DMS53 (cell line): Measurements from ENCODE around the gene PHF19.

ENCODE experiments used
- DNase-seq: peaks from one replicate; lab custom pipeline; 2025; lab: John Stamatoyannopoulos, UW

PHF19 gene

DNA sequence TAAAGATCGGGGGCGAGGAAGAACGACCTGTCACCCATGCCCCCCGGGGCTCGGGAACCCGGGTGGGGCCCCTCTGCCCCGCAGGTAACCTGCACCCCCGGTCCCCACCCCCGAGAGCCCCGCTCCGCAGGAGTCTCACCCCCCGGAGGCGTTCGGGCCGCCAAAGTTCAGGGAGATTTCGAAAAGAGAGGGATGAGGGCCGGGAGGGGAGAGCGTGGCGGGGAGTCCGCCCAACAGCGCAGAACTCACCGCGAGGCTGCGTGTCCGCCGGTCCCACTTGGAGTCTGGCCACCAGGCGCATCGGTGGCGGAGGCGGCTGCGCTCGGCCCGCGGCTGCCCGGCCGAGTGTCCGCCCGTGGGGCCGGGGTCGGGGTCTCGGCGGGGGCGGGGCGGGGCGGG is at the start of gene PHF19:
TSS of gene PHF19 (minus strand) at position 347 of the 399 bp plus-strand sequence. CDS start 2,447 bp downstream, outside the sequence.
- peak; percentile 85 for DNase-seq

DNA sequence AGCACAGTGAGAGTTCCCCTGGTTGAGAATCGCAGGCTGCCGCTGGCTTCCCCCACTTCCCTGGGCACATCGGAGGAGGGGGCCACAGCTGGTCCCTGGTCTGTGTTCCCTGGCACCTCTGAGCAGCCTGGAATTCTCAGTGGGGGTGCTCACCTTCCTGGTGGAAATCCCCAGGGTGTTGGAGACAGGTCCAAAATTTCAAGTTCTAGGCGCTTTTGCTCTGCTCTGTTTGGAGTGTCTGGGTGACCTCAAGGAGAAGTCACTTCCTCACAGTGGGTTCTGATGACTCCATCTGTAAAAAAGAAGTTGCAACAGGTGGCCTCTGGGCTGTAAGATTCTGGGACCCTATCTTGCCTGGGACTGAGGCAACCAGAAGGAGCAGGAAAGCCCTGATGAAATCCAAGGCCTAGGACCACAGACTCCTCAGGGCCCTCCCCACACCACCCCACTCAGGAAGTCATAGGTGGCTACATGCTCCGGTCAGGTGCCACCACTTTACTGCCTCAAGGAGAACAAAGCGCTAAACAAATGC is 49.5 kb upstream of the PHF19 start, which contains the start of gene TRAF1:
TSS of gene TRAF1 (minus strand) at position 400 of the 532 bp plus-strand sequence. CDS start 721 bp downstream, outside the sequence.
- DNase-seq = no peak

- DNase-seq = no peak
Observed at GRCh38 chr9:120925535-120926396, 48.8 kb upstream of the PHF19 start.

GRCh38 chr9:120924698-120925534 is 47.9 kb upstream of the PHF19 start:
- DNase-seq = no peak

- no peak for DNase-seq
Observed at GRCh38 chr9:120923620-120924328, 46.8 kb upstream of the PHF19 start.

- DNase-seq = no peak
Observed at GRCh38 chr9:120922404-120923195, 45.6 kb upstream of the PHF19 start.

GRCh38 chr9:120921661-120922181 is 44.7 kb upstream of the PHF19 start:
- no peak for DNase-seq

DNA sequence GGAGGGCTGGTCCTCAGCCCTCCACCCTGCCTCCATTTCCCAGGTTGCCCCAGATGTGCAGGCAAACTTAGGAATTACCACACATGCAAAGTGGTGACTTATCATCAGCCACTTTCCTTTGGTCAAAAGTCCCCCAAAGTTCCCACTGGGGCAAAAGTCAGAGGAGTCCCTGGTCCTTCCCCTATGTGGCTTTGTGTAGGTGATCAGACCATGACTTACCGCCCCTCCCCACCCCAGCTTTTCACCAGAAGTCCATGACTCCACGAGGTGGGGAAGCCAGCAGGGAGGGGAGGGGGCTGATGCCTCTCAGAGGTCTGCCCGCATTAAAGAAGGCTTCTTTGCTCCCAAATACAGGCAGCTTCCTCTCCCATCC is 43.8 kb upstream of the PHF19 start:
- DNase-seq = no peak

- no peak for DNase-seq
Observed at GRCh38 chr9:120919843-120920805, 43.1 kb upstream of the PHF19 start.

- no peak for DNase-seq
Observed at GRCh38 chr9:120918931-120919842, 42.2 kb upstream of the PHF19 start.

- no peak for DNase-seq
Observed at GRCh38 chr9:120917929-120918762, 41.2 kb upstream of the PHF19 start.

- no peak for DNase-seq
Observed at GRCh38 chr9:120916991-120917880, 40.2 kb upstream of the PHF19 start.

DNA sequence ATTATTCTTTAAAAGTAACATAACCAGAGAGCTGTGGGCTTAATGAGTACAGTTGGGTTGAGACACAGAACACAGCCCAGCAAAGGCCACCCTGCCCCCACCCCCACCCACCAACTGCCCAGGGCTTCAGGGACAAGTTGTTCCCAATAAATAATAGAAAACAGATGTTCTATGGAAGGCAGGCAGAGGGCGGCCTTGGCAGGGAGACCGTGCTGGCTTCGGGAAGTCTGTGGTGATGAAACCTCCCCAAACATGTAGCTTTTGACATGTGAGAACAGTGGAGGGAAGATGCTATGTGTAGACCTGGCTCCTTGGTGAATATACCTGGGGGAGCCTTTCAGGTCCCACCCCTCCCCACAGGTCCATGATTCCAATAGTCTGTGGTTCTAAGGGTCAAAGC is 39.6 kb upstream of the PHF19 start:
- DNase-seq = no peak

DNA sequence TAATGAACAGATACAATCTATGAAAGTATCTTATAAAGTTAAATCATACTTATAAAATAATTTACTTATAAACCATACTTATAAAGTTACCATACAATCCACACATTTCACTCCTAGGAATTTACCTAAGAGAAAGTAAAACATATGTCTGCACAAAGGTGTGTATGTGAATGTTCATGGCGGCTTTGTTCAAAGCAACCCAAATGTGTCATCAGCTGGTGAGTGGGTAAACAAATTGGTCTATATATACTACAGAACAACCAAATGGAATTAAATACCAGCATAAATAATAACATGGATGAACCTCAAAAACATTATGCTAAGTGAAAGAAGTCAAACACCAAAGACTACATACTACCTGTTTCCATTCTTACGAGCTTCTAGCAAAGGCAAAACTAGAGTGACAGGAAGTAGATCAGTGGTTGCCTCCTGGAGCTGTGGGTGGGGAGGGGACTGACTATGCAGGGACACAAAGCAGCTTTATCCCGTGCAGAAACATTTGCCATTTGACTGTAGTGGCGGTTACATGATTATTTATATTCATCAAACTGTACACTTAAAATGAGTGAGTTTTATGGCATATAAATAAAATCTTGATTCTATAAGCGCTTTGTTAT is 39.0 kb upstream of the PHF19 start:
- DNase-seq = no peak

- no peak for DNase-seq
Observed at GRCh38 chr9:120914953-120915352, 38.0 kb upstream of the PHF19 start.

GRCh38 chr9:120914396-120914795 is 37.4 kb upstream of the PHF19 start:
- DNase-seq = no peak
